Measurements from ENCODE around the gene JAK3.

Gene JAK3

GRCh38 chr19:17847538-17848366 is at the start of gene JAK3:
JAK3 (minus strand) TSS chr19:17847982; CDS start chr19:17844417, 3,565 bp downstream.
- Histone ChIP-seq H3K36me3 (ENCODE audit: insufficient read depth, low read length) (no peaks in the 10 kb centered on the region), H3K27me3 (ENCODE audit: insufficient read depth, low read length) (no peaks in the 10 kb centered on the region), H4K20me1 (ENCODE audit: insufficient read depth, low read length) (no peaks in the 10 kb centered on the region), H3K4me1 (ENCODE audit: insufficient read depth, low read length, severe bottlenecking) (peaks cover 27% of the 10 kb centered on the region), H2AFZ (ENCODE audit: low read length) (peak within 1 kb of the TSS; percentile 44; the same call in 1 of the 2 replicates), H3K4me3 (ENCODE audit: low read depth, low read length, poor library complexity, severe bottlenecking) (peak within 1 kb of the TSS; percentile 54), H3K79me2 (ENCODE audit: insufficient read depth, low read length) (no peaks in the 10 kb centered on the region), H3F3A (ENCODE audit: insufficient read depth, low read length) (no peaks in the 10 kb centered on the region), H3K27ac (ENCODE audit: low read depth, low read length, poor library complexity, severe bottlenecking) (peak within 1 kb of the TSS; percentile 66), H3K4me2 (ENCODE audit: low read length) (peak within 1 kb of the TSS; percentile 70), H3K9me2 (ENCODE audit: low read depth, low read length) (no peaks in the 10 kb centered on the region), H3K9ac (ENCODE audit: low read length) (peak within 1 kb of the TSS; percentile 56), H3K9me3 (ENCODE audit: low read length) (no peaks in the 10 kb centered on the region)
- TF ChIP-seq CTCF (IDR thresholded peaks at IDR 0.05; ENCODE audit: low read length) (no peak), EZH2 (IDR thresholded peaks at IDR 0.05; ENCODE audit: borderline replicate concordance, low read length) (no peak)

GRCh38 chr19:17893766-17894165 is 46.0 kb upstream of the JAK3 start:
- no peaks in the 10 kb centered on the region for H3K9me2 ChIP-seq (ENCODE audit: low read depth, low read length)
- H2AFZ ChIP-seq (ENCODE audit: low read length), result no peak overlapping the region
- no peaks in the 10 kb centered on the region for H3F3A ChIP-seq (ENCODE audit: insufficient read depth, low read length)
- no peak overlapping the region for H3K4me2 ChIP-seq (ENCODE audit: low read length)
- H3K4me1 ChIP-seq (ENCODE audit: insufficient read depth, low read length, severe bottlenecking), result no peaks in the 10 kb centered on the region
- no peak overlapping the region for H3K4me3 ChIP-seq (ENCODE audit: low read depth, low read length, poor library complexity, severe bottlenecking)
- no peak overlapping the region for H3K9ac ChIP-seq (ENCODE audit: low read length)
- TF ChIP-seq EZH2 (IDR thresholded peaks at IDR 0.05; ENCODE audit: borderline replicate concordance, low read length) (no peak), CTCF (IDR thresholded peaks at IDR 0.05; ENCODE audit: low read length) (no peak)
- H4K20me1 ChIP-seq (ENCODE audit: insufficient read depth, low read length), result no peaks in the 10 kb centered on the region
- H3K36me3 ChIP-seq (ENCODE audit: insufficient read depth, low read length), result no peaks in the 10 kb centered on the region
- H3K27me3 ChIP-seq (ENCODE audit: insufficient read depth, low read length), result no peaks in the 10 kb centered on the region; the same call in 1 of the 2 replicates
- H3K79me2 ChIP-seq (ENCODE audit: insufficient read depth, low read length), result no peaks in the 10 kb centered on the region
- no peak overlapping the region for H3K27ac ChIP-seq (ENCODE audit: low read depth, low read length, poor library complexity, severe bottlenecking)
- H3K9me3 ChIP-seq (ENCODE audit: low read length), result no peaks in the 10 kb centered on the region

- no peak overlapping the region for H3K4me3 ChIP-seq (ENCODE audit: low read depth, low read length, poor library complexity, severe bottlenecking)
- no peaks in the 10 kb centered on the region for H3K79me2 ChIP-seq (ENCODE audit: insufficient read depth, low read length)
- no peaks in the 10 kb centered on the region for H3F3A ChIP-seq (ENCODE audit: insufficient read depth, low read length)
- TF ChIP-seq EZH2 (IDR thresholded peaks at IDR 0.05; ENCODE audit: borderline replicate concordance, low read length) (no peak), CTCF (IDR thresholded peaks at IDR 0.05; ENCODE audit: low read length) (no peak)
- H3K36me3 ChIP-seq (ENCODE audit: insufficient read depth, low read length), result no peaks in the 10 kb centered on the region
- no peaks in the 10 kb centered on the region for H4K20me1 ChIP-seq (ENCODE audit: insufficient read depth, low read length)
- H3K9me2 ChIP-seq (ENCODE audit: low read depth, low read length), result no peaks in the 10 kb centered on the region
- no peaks in the 10 kb centered on the region for H3K4me1 ChIP-seq (ENCODE audit: insufficient read depth, low read length, severe bottlenecking)
- no peaks in the 10 kb centered on the region for H3K9me3 ChIP-seq (ENCODE audit: low read length)
- no peaks in the 10 kb centered on the region for H3K27me3 ChIP-seq (ENCODE audit: insufficient read depth, low read length)
- H2AFZ ChIP-seq (ENCODE audit: low read length), result no peak overlapping the region
- no peak overlapping the region for H3K27ac ChIP-seq (ENCODE audit: low read depth, low read length, poor library complexity, severe bottlenecking)
- H3K9ac ChIP-seq (ENCODE audit: low read length), result no peak overlapping the region
- H3K4me2 ChIP-seq (ENCODE audit: low read length), result no peak overlapping the region
Measured at GRCh38 chr19:17889609-17890214, 41.9 kb upstream of the JAK3 start.
